Progenitor cell of endocrine pancreas (in vitro differentiated cells): ENCODE data around the gene TUBD1. TPM values are rescaled to one million over a fixed set of nuclear protein-coding genes. Genes with fewer than 3 reads are reported as not detected.
"Not testable (repeated sequence)": the region's sequence is repeated elsewhere in the genome, so short reads cannot be mapped to it uniquely, and the experiment has no call there.

ENCODE experiments used
- DNase-seq: peaks from one replicate; pipeline ENCODE4 v3.0.0; 2021; ENCODE audit warnings: low spot score; ENCODE audit not compliant: unreplicated experiment
- H3K27ac Mint-ChIP-seq: 2 replicates; pipeline ENCODE4 v1.8.0; 2021; ENCODE audit warnings: mild to moderate bottlenecking, moderate library complexity, mixed read lengths
- H3K27me3 Mint-ChIP-seq: 2 replicates; pipeline ENCODE4 v1.8.0; 2021; ENCODE audit warnings: mixed read lengths
- H3K36me3 Mint-ChIP-seq: 2 replicates; pipeline ENCODE4 v1.8.0; 2022; ENCODE audit warnings: mixed read lengths; ENCODE audit not compliant: insufficient read depth
- H3K4me1 Mint-ChIP-seq: 2 replicates; pipeline ENCODE4 v1.8.0; 2021; ENCODE audit warnings: low read depth, mixed read lengths
- H3K4me3 Mint-ChIP-seq: 2 replicates; pipeline ENCODE4 v1.8.0; 2021; ENCODE audit warnings: low read depth, mild to moderate bottlenecking, moderate library complexity, mixed read lengths
- H3K9me3 Mint-ChIP-seq: 2 replicates; pipeline ENCODE4 v1.8.0; 2021; ENCODE audit warnings: low read depth, mixed read lengths
- CTCF ChIP-seq: fragments of 200-600 bp; sonication (generic); IDR thresholded peaks from one replicate; pipeline ENCODE4 v1.5.0; 2021; ENCODE audit warnings: antibody characterized with exemption, mild to moderate bottlenecking; ENCODE audit not compliant: unreplicated experiment
- total RNA-seq: library from RNA; stranded (reverse); gene quantifications from 2 replicates; pipeline ENCODE4 v1.2.1, GENCODE V29; 2021

The TUBD1 gene
- total RNA-seq, 1 donor from 2014 or later, result 31.7 TPM

DNA sequence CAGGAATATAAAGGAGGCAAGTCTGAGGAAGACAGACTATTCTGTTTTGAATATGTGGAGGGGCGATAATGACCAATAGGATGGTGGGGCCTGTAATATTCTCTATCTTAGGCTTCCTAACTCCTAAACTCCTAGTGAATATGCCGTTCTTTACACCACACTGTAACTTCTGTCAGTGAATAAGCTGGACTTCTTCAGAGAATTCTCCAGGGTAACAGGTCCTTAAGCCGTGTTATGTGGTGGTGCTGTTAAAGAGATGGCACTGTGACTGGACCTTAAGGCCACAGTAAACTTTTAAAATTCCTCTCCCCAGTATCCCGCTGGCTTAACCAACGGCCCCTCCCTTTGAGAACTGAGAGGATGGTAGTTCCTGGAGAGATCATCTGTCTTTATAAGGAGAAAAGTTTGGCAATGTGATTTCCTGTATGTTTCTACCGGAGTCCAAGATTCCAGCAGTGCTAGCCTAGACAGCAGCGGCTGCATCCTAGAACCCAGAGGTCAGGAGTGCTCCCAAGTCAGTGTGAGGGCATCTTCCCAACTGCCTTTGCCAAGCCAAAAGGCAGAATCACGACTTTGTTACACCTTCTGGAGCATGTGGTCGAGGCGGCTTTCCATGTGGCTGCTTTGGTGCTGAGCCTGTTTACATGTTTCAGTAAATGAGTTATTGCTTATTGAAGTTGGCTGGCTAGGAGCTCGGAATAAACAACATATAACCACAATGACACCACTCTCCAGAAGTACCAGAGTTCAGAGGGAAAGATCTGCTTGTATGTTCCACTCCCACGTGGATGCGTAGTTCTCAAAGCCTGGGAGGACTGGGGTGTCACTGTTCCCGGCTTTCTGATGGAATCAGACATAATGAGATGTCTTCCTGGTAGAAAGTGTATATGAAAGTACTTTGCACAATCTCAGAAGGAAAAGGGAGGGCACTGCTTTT is 41.0 kb downstream of the TUBD1 start:
- H3K36me3 Mint-ChIP-seq, result peaks cover 2% of the 10 kb centered on the region
- no peak for TF ChIP-seq CTCF
- peak overlapping the region; percentile 26 for H3K4me3 Mint-ChIP-seq
- H3K27ac Mint-ChIP-seq, result peak overlapping the region; percentile 57
- no peak for DNase-seq
- peaks cover 3% of the 10 kb centered on the region for H3K9me3 Mint-ChIP-seq
- H3K4me1 Mint-ChIP-seq, result peaks cover 48% of the 10 kb centered on the region
- no peaks in the 10 kb centered on the region for H3K27me3 Mint-ChIP-seq

DNA sequence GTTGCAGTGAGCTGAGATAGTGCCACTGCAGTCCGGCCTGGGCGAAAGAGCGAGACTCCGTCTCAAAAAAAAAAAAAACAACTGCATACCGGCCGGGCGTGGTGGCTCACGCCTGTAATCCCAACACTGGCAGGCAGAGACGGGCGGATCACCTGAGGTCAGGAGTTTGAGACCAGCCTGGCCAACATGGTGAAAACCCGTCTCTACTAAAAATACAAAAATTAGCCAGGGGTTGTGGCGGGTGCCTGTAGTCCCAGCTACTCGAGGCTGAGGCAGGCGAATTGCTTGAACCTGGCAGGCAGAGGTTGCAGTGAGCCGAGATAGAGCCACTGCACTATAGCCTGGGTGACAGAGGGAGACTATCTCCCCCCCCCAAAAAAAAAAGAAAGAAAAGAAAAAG is 42.4 kb downstream of the TUBD1 start:
- not testable (repeated sequence) for H3K4me3 Mint-ChIP-seq, H3K27me3 Mint-ChIP-seq, H3K36me3 Mint-ChIP-seq, DNase-seq, H3K9me3 Mint-ChIP-seq
- H3K4me1 Mint-ChIP-seq, result peaks cover 56% of the 10 kb centered on the region
- H3K27ac Mint-ChIP-seq, result peak overlapping the region; percentile 79

GRCh38 chr17:59848778-59849177 is 44.0 kb downstream of the TUBD1 start:
- DNase-seq, result no peak
- Mint-ChIP-seq H3K27me3 (no peaks in the 10 kb centered on the region), H3K9me3 (no peaks in the 10 kb centered on the region), H3K27ac (peak overlapping the region; percentile 83), H3K36me3 (no peaks in the 10 kb centered on the region), H3K4me1 (peaks cover 59% of the 10 kb centered on the region), H3K4me3 (no peak overlapping the region)
- TF ChIP-seq CTCF, result no peak

GRCh38 chr17:59848385-59848668 is 44.4 kb downstream of the TUBD1 start:
- H3K4me1 Mint-ChIP-seq, result peaks cover 57% of the 10 kb centered on the region
- no peaks in the 10 kb centered on the region for H3K27me3 Mint-ChIP-seq
- DNase-seq, result no peak
- H3K36me3 Mint-ChIP-seq, result no peaks in the 10 kb centered on the region
- TF ChIP-seq CTCF, result no peak
- no peak overlapping the region for H3K4me3 Mint-ChIP-seq
- no peaks in the 10 kb centered on the region for H3K9me3 Mint-ChIP-seq
- H3K27ac Mint-ChIP-seq, result peak overlapping the region; percentile 92

GRCh38 chr17:59846394-59847165 is 46.2 kb downstream of the TUBD1 start:
- Mint-ChIP-seq H3K27ac (peak overlapping the region; percentile 91), H3K4me3 (no peak overlapping the region), H3K4me1 (peaks cover 42% of the 10 kb centered on the region), H3K36me3 (peaks cover 10% of the 10 kb centered on the region), H3K27me3 (no peaks in the 10 kb centered on the region), H3K9me3 (no peaks in the 10 kb centered on the region)
- no peak for TF ChIP-seq CTCF
- no peak for DNase-seq
